Erythroblast (primary cell): Measurements from ENCODE around the gene ASCC2.

Source experiments
- GATA1 ChIP-seq: IDR thresholded peaks from 2 replicates; pipeline ENCODE4 v1.6.1; 2011; ENCODE audit warnings: low read depth, mild to moderate bottlenecking, control low read depth, low read length, moderate library complexity
- POLR2A ChIP-seq: IDR thresholded peaks from 2 replicates; pipeline ENCODE4 v1.6.1; 2011; ENCODE audit warnings: mild to moderate bottlenecking, low read length

- TF ChIP-seq POLR2A (no peak), GATA1 (no peak)
Observed at GRCh38 chr22:29795663-29796062, 42.4 kb downstream of the ASCC2 start.
